GM18951 (cell line): Measurements from ENCODE around the gene DAPK2.

ENCODE experiments used
- POLR2A ChIP-seq: IDR thresholded peaks from 4 replicates; pipeline ENCODE4 v1.6.1; 2011; ENCODE audit warnings: mild to moderate bottlenecking; ENCODE audit not compliant: insufficient read length, insufficient read depth; ENCODE audit errors: extremely low read depth
- in situ Hi-C: fragments of 300-500 bp; cut with MboI; formaldehyde crosslinking; loops from one replicate; pipeline ENCODE4 v1.12.0; 2022; ENCODE audit warnings: low sequenced_read_pairs, mixed read lengths, inconsistent platforms; ENCODE audit not compliant: unreplicated experiment

Gene DAPK2

DNA sequence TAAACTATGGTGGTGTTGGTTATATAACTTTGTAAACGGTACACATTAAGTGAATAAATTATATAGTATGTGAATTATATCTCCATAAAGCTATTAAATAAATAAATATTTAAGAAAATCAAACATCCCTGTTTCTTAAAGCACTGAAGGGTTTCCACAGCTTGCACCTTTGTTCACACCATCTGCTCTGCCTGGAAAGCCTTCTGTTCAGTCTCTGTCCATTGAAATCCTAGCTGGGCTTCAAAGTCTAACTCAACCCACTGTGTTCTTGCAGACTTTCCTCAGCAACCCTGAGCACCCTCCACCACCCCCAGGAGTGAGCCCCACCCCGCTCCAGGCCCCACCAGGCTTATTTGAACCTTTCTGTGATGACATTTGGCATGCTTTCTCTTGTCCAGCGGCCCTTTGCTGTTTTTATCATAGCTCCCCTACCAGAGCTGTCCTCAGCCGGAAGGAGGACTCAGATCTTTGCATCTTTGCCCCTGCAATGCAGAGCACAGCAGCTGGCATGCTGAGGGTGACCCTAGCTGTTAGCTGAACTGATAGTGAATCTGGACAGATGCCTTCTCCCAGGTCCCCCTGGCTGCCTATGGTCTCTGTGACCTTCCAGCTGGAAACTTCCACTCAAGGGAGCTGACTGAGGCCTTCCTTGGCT, 105.2 kb downstream of the DAPK2 start:
- in situ Hi-C loops, result no loop called here
- no peak for TF ChIP-seq POLR2A

GRCh38 chr15:63939531-63940130, 106.7 kb downstream of the DAPK2 start:
- in situ Hi-C loops, result no loop called here
- no peak for TF ChIP-seq POLR2A

GRCh38 chr15:63938486-63939061, 107.7 kb downstream of the DAPK2 start:
- in situ Hi-C loops, result no loop called here
- TF ChIP-seq POLR2A, result no peak

- in situ Hi-C loops, result no loop called here
- TF ChIP-seq POLR2A, result no peak
Measured at GRCh38 chr15:63933522-63933921, 112.8 kb downstream of the DAPK2 start.

- in situ Hi-C loops, result no loop called here
- TF ChIP-seq POLR2A, result no peak
Measured at GRCh38 chr15:63931556-63931955, 114.7 kb downstream of the DAPK2 start.

- in situ Hi-C loops, result no loop called here
- TF ChIP-seq POLR2A, result no peak
Measured at GRCh38 chr15:63930034-63930433, 116.3 kb downstream of the DAPK2 start.

GRCh38 chr15:63928185-63928842, 118.0 kb downstream of the DAPK2 start:
- TF ChIP-seq POLR2A, result no peak
- in situ Hi-C loops, result no loop called here

DNA sequence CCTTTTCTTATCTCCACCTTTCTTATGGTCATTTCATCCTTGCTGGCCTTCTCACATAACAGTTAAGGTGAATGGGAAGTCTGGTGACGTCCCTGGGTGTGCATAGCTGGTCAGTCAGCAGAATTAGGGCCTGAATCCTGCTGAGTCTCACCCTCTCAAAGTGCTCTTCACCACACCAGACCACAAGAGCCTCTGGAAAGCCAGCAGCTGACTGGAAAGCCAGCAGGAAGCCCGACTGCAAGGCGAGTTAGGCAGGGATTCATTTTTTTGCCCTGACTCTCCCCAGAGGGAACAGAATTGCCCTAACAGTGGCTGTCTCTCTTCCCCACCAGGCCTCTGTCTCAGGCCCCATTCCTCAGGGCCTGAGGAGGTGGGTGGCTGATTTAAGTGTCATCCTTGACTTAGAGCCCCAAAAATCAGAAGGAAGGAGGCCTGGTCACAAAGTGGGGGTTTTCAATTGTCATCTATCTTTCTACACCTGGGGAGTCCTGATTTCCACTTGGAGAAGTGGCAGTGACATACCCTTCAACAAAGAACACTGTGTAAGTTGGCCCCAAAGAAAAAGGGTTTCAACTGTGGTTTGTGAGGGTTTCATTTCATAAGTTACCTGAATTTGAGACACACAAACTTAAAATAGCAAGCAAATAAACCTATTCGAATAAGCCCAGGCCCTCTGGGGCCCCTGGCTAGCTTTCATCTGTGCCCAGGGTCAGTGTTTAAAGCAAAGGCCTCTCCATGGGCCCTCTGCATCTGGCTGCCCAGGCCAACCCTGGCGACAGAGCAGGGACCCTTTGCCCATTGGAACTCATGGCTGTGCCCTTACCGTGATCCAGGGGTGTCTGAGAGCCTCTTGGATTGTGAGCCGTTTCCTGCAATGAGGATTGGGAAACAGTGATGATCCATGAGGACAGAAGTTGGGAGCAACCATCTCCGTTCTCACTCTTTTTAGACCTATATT, 122.0 kb downstream of the DAPK2 start:
- in situ Hi-C loops, result no loop called here
- no peak for TF ChIP-seq POLR2A

DNA sequence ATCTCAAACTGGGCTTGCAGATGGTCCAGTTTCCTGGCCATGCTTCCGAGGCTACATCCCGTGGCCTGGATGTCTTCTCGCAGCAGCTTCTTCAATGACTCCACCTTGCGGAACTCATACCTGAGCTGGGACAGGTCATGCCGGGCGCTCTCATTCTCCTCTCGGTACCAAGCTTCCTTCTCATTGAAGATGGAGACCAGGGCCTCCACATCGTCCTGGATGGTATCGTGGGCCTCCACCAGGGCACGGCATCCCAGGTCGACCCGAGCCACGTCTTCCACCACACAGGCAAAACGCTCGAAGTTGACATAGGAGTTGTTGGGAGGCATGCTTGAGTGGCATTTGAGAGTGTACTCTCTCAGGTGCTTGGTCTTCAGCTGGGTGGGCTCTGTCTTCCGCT, 123.4 kb downstream of the DAPK2 start:
- in situ Hi-C loops, result no loop called here
- TF ChIP-seq POLR2A, result no peak

- TF ChIP-seq POLR2A, result no peak
- in situ Hi-C loops, result no loop called here
Measured at GRCh38 chr15:63922261-63922904, 123.9 kb downstream of the DAPK2 start.

DNA sequence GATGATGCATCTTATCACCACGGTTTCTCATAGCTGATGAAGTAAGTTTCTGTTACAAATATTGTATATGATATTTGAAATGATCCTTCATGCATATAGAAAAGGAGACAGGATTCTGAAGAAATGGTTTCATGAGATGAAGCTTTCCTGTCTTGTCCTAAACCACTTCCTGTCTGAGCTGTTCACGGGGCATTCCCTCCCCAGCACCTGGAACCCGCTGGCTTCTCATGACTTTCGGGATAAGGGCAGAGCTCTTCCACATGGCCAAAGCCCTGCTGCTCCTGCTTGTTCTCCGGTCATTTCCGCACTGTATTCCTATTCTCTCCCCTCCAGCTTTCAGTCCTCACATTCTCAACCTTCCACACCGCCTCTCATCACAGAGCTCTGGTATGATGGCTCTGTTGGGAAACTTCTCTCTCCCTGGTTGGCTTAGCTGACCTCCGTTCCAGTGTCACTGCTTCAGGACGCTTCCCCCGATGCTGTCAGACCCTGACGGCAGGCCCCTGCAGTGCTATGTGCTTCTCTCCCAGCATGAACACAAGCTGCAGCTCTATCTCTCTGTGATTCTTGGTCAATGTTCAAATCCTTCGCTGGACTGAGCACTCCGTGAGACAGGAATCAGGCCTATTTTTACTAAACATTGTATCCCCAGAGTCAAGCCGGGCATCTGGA, 125.6 kb downstream of the DAPK2 start:
- no peak for TF ChIP-seq POLR2A
- in situ Hi-C loops, result no loop called here

DNA sequence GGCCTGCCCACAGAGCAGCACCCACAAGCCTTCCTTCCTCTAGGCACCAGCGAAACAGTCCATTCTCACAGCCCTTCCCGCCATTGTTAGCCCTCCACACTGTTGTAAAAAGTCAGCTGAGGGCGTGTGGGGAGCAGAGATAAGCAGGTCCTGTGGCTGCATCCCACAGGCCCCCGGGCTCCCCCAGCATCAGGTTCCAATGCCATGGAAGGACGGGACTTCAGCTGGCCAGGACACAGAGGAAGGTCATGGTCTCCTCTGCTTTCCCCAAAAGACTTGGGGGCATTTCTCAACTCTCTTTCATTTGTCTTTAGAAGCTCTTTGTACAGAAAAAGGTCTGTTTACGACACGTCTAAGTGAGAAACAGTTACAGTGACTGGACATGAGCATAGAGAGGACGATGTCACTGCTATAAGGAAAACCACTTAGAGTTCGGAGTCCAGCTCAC, 127.4 kb downstream of the DAPK2 start:
- in situ Hi-C loops, result no loop called here
- no peak for TF ChIP-seq POLR2A
